Measurements from ENCODE around the gene KAT7. TPM values are rescaled to one million over a fixed set of nuclear protein-coding genes. Genes with fewer than 3 reads are reported as not detected.

Gene KAT7
- total and polyA plus RNA-seq, 10 of the 15 experiments (the other 5 are each of a cell fraction or from before 2014, with no cell fraction given) = 6.6 to 45.8 (median 26.3) TPM

DNA sequence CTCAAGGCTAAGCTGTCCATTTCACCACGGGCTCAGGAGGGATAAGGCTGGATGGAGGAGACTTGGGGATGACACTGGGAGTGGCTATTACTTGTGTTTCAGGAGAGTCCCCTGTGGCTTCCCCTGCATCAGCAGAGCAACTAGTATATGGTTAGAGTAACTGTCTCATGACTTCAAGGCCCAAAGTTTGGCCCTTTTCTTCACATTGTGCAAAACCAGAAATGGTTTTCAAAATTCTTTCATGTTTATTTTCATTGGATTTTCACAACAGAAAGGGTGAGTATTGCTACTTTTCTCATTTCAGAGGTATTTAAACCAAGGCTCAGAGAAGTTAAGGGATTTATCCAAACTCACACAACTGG, 77.5 kb downstream of the KAT7 start:
- BruUV-seq (replicated peaks) = no TSS peak
- RAD21 ChIA-PET (ENCODE audit: unreplicated experiment) = interaction anchor here (1.0 kb wide), 1 partner anchor 130 kb away, joined by 3 read pairs; no protein-coding TSS in a partner anchor
- ATAC-seq (no peak), FAIRE-seq (no peak), DNase-seq (ENCODE audit: low read depth, low spot score) (no peak)
- no peak overlapping the region for H2AFZ ChIP-seq (ENCODE audit: control insufficient read depth, low read depth, low read length)
- H3K9ac ChIP-seq (ENCODE audit: control insufficient read depth, insufficient read depth, low read length) = no peak overlapping the region
- WGBS (ENCODE audit: insufficient coverage, insufficient replicate concordance, low lambda C conversion rate, missing lambda C conversion rate) = 0% methylated on average over 1 of the region's 1 CpG
- H3K4me1 ChIP-seq (ENCODE audit: control insufficient read depth, insufficient read depth, low read length) = no peaks in the 10 kb centered on the region
- no peak overlapping the region for H3K4me3 ChIP-seq
- H3K9me3 ChIP-seq (replicated peaks; ENCODE audit: control insufficient read depth, insufficient read depth, low read length) = no peaks in the 10 kb centered on the region
- SMC1A ChIA-PET (ENCODE audit: uncharacterized antibody, unreplicated experiment) = interaction anchor here (1.5 kb wide), 1 partner anchor 131 kb away, joined by 8 read pairs; no protein-coding TSS in a partner anchor
- H3K4me2 ChIP-seq (ENCODE audit: control insufficient read depth, insufficient read depth) = no peak overlapping the region
- no peaks in the 10 kb centered on the region for H3K27me3 ChIP-seq (replicated peaks in 1 of 2; ENCODE audit: control insufficient read depth in 2 of 2, insufficient read depth in 2 of 2, low read length in 1 of 2)
- TF ChIP-seq, protein P1, sequence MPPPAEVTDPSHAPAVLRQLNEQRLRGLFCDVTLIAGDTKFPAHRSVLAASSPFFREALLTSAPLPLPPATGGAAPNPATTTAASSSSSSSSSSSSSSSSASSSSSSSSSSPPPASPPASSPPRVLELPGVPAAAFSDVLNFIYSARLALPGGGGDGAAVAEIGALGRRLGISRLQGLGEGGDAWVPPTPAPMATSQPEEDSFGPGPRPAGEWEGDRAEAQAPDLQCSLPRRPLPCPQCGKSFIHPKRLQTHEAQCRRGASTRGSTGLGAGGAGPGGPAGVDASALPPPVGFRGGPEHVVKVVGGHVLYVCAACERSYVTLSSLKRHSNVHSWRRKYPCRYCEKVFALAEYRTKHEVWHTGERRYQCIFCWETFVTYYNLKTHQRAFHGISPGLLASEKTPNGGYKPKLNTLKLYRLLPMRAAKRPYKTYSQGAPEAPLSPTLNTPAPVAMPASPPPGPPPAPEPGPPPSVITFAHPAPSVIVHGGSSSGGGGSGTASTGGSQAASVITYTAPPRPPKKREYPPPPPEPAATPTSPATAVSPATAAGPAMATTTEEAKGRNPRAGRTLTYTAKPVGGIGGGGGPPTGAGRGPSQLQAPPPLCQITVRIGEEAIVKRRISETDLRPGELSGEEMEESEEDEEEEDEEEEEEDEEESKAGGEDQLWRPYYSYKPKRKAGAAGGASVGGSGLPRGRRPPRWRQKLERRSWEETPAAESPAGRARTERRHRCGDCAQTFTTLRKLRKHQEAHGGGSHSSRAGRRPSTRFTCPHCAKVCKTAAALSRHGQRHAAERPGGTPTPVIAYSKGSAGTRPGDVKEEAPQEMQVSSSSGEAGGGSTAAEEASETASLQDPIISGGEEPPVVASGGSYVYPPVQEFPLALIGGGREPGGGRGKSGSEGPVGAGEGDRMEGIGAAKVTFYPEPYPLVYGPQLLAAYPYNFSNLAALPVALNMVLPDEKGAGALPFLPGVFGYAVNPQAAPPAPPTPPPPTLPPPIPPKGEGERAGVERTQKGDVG (CRISPR knock-in tag; IDR thresholded peaks at IDR 0.05) = no peak
- TF ChIP-seq SMC3 (IDR thresholded peaks at IDR 0.05; ENCODE audit: borderline replicate concordance, low read length) (no peak), MEF2A (IDR thresholded peaks at IDR 0.05; ENCODE audit: insufficient read depth, low read depth, low read length) (no peak), ZNF384 (IDR thresholded peaks at IDR 0.05; ENCODE audit: borderline replicate concordance, low read depth, low read length) (no peak), BRCA1 (IDR thresholded peaks at IDR 0.05; ENCODE audit: low read depth, low read length) (no peak), ZNF274 (IDR thresholded peaks at IDR 0.05; ENCODE audit: insufficient read depth, insufficient read length) (no peak), EZH2 (IDR thresholded peaks at IDR 0.05; ENCODE audit: borderline replicate concordance, control insufficient read depth, low read depth, low read length) (no peak), CHD4 (IDR thresholded peaks at IDR 0.05) (no peak), HDGF (IDR thresholded peaks at IDR 0.05) (no peak), RAD51 (IDR thresholded peaks at IDR 0.05) (no peak), CBX5 (IDR thresholded peaks at IDR 0.05; ENCODE audit: low read depth) (no peak), CTCF (IDR thresholded peaks at IDR 0.05 in 2 of 3, conservative IDR thresholded peaks at IDR 0.05 in 1 of 3; ENCODE audit: control insufficient read depth in 2 of 3, extremely low read depth in 1 of 3, insufficient read depth in 1 of 3, low read depth in 3 of 3, low read length in 3 of 3) (no peak), RCOR1 (conservative IDR thresholded peaks at IDR 0.05; ENCODE audit: low read depth, low read length) (no peak), NFXL1 (IDR thresholded peaks at IDR 0.05; ENCODE audit: borderline replicate concordance) (no peak)
- TF ChIP-seq, protein P2, sequence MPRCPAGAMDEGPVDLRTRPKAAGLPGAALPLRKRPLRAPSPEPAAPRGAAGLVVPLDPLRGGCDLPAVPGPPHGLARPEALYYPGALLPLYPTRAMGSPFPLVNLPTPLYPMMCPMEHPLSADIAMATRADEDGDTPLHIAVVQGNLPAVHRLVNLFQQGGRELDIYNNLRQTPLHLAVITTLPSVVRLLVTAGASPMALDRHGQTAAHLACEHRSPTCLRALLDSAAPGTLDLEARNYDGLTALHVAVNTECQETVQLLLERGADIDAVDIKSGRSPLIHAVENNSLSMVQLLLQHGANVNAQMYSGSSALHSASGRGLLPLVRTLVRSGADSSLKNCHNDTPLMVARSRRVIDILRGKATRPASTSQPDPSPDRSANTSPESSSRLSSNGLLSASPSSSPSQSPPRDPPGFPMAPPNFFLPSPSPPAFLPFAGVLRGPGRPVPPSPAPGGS (IDR thresholded peaks at IDR 0.05; ENCODE audit: borderline replicate concordance, insufficient read depth, low read depth, low read length, poor library complexity, severe bottlenecking) = no peak
- TF ChIP-seq, protein P3, sequence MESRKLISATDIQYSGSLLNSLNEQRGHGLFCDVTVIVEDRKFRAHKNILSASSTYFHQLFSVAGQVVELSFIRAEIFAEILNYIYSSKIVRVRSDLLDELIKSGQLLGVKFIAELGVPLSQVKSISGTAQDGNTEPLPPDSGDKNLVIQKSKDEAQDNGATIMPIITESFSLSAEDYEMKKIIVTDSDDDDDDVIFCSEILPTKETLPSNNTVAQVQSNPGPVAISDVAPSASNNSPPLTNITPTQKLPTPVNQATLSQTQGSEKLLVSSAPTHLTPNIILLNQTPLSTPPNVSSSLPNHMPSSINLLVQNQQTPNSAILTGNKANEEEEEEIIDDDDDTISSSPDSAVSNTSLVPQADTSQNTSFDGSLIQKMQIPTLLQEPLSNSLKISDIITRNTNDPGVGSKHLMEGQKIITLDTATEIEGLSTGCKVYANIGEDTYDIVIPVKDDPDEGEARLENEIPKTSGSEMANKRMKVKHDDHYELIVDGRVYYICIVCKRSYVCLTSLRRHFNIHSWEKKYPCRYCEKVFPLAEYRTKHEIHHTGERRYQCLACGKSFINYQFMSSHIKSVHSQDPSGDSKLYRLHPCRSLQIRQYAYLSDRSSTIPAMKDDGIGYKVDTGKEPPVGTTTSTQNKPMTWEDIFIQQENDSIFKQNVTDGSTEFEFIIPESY (IDR thresholded peaks at IDR 0.05) = no peak
- H3K27ac ChIP-seq (ENCODE audit: control insufficient read depth, insufficient read depth) = no peak overlapping the region
- CTCF ChIA-PET = interaction anchor here (0.6 to 1.0 kb wide), 3 partner anchors 14 to 222 kb away, joined by 3 to 5 read pairs (median 3); no protein-coding TSS in a partner anchor
- no peaks in the 10 kb centered on the region for H4K20me1 ChIP-seq (ENCODE audit: control insufficient read depth, insufficient read depth)
- POLR2A ChIA-PET = no interaction called here
- H3K36me3 ChIP-seq (ENCODE audit: control insufficient read depth in 2 of 2, insufficient read depth in 2 of 2, low read length in 1 of 2) = no peaks in the 10 kb centered on the region
- intact Hi-C loops (cut with micrococcal nuclease; ENCODE audit: unreplicated experiment) (no loop called here), in situ Hi-C loops (cut with MboI) (no loop called here)
- no peaks in the 10 kb centered on the region for H3K79me2 ChIP-seq (ENCODE audit: control insufficient read depth, insufficient read depth, low read length)

Measured in GM12878 (cell line).